ENCODE data around the gene CLIC4. TPM values are rescaled to one million over a fixed set of nuclear protein-coding genes. Genes with fewer than 3 reads are reported as not detected.

Gene CLIC4
- total and polyA plus RNA-seq, 10 of the 15 experiments (the other 5 are each of a cell fraction or from before 2014, with no cell fraction given), result 20.4 to 107 (median 69.6) TPM

- TF ChIP-seq, protein P1, sequence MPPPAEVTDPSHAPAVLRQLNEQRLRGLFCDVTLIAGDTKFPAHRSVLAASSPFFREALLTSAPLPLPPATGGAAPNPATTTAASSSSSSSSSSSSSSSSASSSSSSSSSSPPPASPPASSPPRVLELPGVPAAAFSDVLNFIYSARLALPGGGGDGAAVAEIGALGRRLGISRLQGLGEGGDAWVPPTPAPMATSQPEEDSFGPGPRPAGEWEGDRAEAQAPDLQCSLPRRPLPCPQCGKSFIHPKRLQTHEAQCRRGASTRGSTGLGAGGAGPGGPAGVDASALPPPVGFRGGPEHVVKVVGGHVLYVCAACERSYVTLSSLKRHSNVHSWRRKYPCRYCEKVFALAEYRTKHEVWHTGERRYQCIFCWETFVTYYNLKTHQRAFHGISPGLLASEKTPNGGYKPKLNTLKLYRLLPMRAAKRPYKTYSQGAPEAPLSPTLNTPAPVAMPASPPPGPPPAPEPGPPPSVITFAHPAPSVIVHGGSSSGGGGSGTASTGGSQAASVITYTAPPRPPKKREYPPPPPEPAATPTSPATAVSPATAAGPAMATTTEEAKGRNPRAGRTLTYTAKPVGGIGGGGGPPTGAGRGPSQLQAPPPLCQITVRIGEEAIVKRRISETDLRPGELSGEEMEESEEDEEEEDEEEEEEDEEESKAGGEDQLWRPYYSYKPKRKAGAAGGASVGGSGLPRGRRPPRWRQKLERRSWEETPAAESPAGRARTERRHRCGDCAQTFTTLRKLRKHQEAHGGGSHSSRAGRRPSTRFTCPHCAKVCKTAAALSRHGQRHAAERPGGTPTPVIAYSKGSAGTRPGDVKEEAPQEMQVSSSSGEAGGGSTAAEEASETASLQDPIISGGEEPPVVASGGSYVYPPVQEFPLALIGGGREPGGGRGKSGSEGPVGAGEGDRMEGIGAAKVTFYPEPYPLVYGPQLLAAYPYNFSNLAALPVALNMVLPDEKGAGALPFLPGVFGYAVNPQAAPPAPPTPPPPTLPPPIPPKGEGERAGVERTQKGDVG (CRISPR knock-in tag; IDR thresholded peaks at IDR 0.05), result no peak
- TF ChIP-seq PAX5 (IDR thresholded peaks at IDR 0.05; ENCODE audit: borderline replicate concordance, low read depth, low read length) (no peak), SIN3A (IDR thresholded peaks at IDR 0.05; ENCODE audit: low read depth, low read length) (no peak), CREB1 (IDR thresholded peaks at IDR 0.05; ENCODE audit: low read depth) (no peak), MYC (IDR thresholded peaks at IDR 0.05; ENCODE audit: insufficient read depth, insufficient read length, insufficient replicate concordance, low read length, severe bottlenecking) (no peak), RELB (IDR thresholded peaks at IDR 0.05; ENCODE audit: low read depth) (no peak), ZSCAN29 (IDR thresholded peaks at IDR 0.05) (no peak)
These were observed 7.1 kb downstream of the CLIC4 start (continued) for GRCh38 chr1:24752305-24752704.
